Tibial nerve (tissue), 3 donors: ENCODE measurements around the gene DDIT3.

Experiments
- CTCF ChIP-seq, 5 experiments: fragments of 200-600 bp in 3 of 5; fragments of 450-650 bp in 2 of 5; sonication (generic) in 3 of 5; IDR thresholded peaks; one replicate each; pipeline ENCODE4 v1.5.1; 2016 to 2019; ENCODE audit warnings: antibody characterized with exemption in 5 of 5, mild to moderate bottlenecking in 3 of 5, moderate library complexity in 2 of 5
- POLR2A ChIP-seq, 2 donors: fragments of 450-650 bp; IDR thresholded peaks; one replicate each; pipeline ENCODE4 v1.6.1; 2017; ENCODE audit warnings: antibody characterized with exemption in 2 of 2, mild to moderate bottlenecking in 2 of 2, moderate library complexity in 2 of 2

GRCh38 chr12:57469296-57470164 is 50.8 kb downstream of the DDIT3 start:
- TF ChIP-seq CTCF (IDR thresholded peaks at IDR 0.05) = no peak
- no peak for TF ChIP-seq POLR2A (IDR thresholded peaks at IDR 0.05)
